Esophagus muscularis mucosa (tissue), 3 donors: ENCODE data around the gene KLK1.

Experiments
- POLR2A ChIP-seq: fragments of 450-650 bp; IDR thresholded peaks from one replicate; pipeline ENCODE4 v1.6.1; 2017; ENCODE audit warnings: antibody characterized with exemption, moderate library complexity, mild to moderate bottlenecking, low read depth
- POLR2AphosphoS5 ChIP-seq, 2 donors: sonication (generic); formaldehyde crosslinking; IDR thresholded peaks; one replicate each; pipeline ENCODE4 v1.6.1; 2017; ENCODE audit warnings: antibody characterized with exemption in 2 of 2
- TF ChIP-seq, protein P1 (sequence below), 3 experiments: fragments of 200-600 bp in 2 of 3; fragments of 450-650 bp in 1 of 3; sonication (generic) in 2 of 3; IDR thresholded peaks; one replicate each; pipeline ENCODE4 v1.5.1; 2017 to 2019; ENCODE audit warnings: antibody characterized with exemption in 3 of 3, mild to moderate bottlenecking in 2 of 3, moderate library complexity in 1 of 3

DNA sequence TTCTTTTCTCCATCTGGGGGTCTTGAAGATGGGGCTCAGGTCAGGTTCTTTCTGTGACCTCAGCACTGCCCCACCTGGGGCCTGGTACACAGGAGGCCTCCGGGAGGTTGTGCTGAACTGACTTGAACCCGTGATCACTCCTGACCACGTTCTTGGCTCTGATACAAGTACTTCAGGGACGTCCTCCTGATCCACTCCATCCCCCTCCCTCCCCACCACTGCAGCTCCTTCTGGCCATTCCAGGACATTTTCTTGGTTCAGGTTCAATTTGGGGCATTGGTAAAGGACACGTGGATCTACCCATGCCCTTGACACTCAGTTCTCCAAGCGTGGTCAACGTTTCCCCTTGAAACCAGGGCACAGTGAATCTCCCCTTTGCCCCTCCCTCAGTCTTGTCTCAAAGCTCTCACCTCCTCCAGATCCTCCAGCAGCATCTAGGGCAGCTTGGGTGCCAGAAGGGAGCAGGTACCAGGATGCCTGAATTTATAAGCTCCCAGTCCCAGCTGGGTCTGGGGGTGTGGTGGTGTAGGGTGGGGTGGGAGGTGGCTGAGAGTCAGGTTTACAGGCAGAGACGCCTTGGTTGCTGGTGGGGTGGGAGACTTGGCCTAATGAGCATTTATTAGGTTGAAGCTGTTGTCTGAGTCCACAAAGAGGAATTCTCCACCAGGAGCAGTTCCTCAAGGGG is 9.7 kb upstream of the KLK1 start, which contains the start of gene KLK15:
- TF ChIP-seq, protein P1, sequence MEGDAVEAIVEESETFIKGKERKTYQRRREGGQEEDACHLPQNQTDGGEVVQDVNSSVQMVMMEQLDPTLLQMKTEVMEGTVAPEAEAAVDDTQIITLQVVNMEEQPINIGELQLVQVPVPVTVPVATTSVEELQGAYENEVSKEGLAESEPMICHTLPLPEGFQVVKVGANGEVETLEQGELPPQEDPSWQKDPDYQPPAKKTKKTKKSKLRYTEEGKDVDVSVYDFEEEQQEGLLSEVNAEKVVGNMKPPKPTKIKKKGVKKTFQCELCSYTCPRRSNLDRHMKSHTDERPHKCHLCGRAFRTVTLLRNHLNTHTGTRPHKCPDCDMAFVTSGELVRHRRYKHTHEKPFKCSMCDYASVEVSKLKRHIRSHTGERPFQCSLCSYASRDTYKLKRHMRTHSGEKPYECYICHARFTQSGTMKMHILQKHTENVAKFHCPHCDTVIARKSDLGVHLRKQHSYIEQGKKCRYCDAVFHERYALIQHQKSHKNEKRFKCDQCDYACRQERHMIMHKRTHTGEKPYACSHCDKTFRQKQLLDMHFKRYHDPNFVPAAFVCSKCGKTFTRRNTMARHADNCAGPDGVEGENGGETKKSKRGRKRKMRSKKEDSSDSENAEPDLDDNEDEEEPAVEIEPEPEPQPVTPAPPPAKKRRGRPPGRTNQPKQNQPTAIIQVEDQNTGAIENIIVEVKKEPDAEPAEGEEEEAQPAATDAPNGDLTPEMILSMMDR (IDR thresholded peaks at IDR 0.05) = no peak
- TF ChIP-seq POLR2A = no peak
- no peak for TF ChIP-seq POLR2AphosphoS5 (IDR thresholded peaks at IDR 0.05)
